Measurements from ENCODE around the gene CFLAR. TPM values are rescaled to one million over a fixed set of nuclear protein-coding genes. Genes with fewer than 3 reads are reported as not detected.

The CFLAR gene
- total RNA-seq, 1 experiment from 2014 or later, result 21.5 TPM

DNA sequence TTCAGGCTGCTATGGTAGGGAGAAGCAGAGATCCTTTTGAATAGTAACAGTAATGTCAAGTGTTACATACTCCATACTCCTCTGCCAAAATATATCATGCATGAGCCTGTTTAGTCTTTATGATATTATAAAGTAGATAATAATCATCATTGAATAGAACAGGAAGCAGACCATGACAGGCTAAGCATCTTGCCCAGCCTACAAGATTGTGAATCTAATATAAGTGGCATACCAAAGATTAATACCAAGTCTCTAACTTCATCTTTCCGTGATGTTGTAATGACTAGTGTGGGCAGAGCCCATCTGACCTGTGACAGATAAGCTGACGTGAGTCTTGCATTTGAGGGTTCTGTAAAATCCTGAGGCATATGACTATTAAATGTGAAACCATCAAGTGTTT is 31.1 kb upstream of the CFLAR start:
- H3K4me1 Mint-ChIP-seq, result no peaks in the 10 kb centered on the region
- no peak for DNase-seq (ENCODE audit: low spot score)
- no peaks in the 10 kb centered on the region for H3K27me3 Mint-ChIP-seq (ENCODE audit: low read depth)
- no peaks in the 10 kb centered on the region for H3K9me3 Mint-ChIP-seq
- TF ChIP-seq SMAD4 (CRISPR knock-in tag; IDR thresholded peaks at IDR 0.05) (no peak), ZNF423 (CRISPR knock-in tag; IDR thresholded peaks at IDR 0.05) (no peak), IRF2 (CRISPR knock-in tag; IDR thresholded peaks at IDR 0.05; ENCODE audit: borderline replicate concordance, low read depth) (no peak)
- TF ChIP-seq, protein P1, sequence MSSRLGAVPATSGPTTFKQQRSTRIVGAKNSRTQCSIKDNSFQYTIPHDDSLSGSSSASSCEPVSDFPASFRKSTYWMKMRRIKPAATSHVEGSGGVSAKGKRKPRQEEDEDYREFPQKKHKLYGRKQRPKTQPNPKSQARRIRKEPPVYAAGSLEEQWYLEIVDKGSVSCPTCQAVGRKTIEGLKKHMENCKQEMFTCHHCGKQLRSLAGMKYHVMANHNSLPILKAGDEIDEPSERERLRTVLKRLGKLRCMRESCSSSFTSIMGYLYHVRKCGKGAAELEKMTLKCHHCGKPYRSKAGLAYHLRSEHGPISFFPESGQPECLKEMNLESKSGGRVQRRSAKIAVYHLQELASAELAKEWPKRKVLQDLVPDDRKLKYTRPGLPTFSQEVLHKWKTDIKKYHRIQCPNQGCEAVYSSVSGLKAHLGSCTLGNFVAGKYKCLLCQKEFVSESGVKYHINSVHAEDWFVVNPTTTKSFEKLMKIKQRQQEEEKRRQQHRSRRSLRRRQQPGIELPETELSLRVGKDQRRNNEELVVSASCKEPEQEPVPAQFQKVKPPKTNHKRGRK (CRISPR knock-in tag; IDR thresholded peaks at IDR 0.05; ENCODE audit: borderline replicate concordance), result no peak
- TF ChIP-seq, protein P2, sequence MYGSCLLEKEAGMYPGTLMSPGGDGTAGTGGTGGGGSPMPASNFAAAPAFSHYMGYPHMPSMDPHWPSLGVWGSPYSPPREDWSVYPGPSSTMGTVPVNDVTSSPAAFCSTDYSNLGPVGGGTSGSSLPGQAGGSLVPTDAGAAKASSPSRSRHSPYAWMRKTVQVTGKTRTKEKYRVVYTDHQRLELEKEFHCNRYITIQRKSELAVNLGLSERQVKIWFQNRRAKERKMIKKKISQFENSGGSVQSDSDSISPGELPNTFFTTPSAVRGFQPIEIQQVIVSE (CRISPR knock-in tag; IDR thresholded peaks at IDR 0.05; ENCODE audit: borderline replicate concordance), result no peak
- TF ChIP-seq, protein P3, sequence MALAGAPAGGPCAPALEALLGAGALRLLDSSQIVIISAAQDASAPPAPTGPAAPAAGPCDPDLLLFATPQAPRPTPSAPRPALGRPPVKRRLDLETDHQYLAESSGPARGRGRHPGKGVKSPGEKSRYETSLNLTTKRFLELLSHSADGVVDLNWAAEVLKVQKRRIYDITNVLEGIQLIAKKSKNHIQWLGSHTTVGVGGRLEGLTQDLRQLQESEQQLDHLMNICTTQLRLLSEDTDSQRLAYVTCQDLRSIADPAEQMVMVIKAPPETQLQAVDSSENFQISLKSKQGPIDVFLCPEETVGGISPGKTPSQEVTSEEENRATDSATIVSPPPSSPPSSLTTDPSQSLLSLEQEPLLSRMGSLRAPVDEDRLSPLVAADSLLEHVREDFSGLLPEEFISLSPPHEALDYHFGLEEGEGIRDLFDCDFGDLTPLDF (CRISPR knock-in tag; IDR thresholded peaks at IDR 0.05), result no peak
- H3K4me3 Mint-ChIP-seq, result no peak overlapping the region
- H3K27ac Mint-ChIP-seq, result no peak overlapping the region
- ATAC-seq, result no peak
- ChIA-PET POLR2A (interaction anchor here (0.7 kb wide), 1 partner anchor 84 kb away, joined by 4 read pairs; no protein-coding TSS in a partner anchor), CTCF (interaction anchor here (1.7 kb wide), 1 partner anchor 73 kb away, joined by 5 read pairs; no protein-coding TSS in a partner anchor)
- H3K36me3 Mint-ChIP-seq, result peaks cover 19% of the 10 kb centered on the region; the same call in 1 of the 2 replicates

DNA sequence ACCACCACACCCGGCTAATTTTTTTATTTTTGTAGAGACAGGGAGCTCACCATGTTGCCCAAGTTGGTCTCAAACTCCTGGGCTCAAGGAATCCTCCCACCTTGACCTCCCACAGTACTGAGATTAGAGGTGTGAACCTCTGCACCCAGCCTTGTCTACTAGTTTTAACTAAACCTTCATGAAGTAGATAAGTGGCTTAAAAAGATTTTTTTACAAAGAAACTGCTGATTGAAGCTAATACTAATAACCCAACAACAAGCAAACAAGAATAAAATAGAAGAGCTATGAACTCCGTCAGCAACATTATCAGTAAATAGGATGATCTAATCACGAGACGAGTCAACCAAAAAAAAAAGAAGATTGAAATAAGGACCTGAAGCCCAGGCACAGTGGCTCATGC is 25.4 kb upstream of the CFLAR start:
- H3K4me3 Mint-ChIP-seq, result no peak overlapping the region
- H3K27ac Mint-ChIP-seq, result no peak overlapping the region
- POLR2A ChIA-PET, result no interaction called here

More for the DNA sequence above, 25.4 kb upstream of the CFLAR start:
- ATAC-seq, result no peak
- no peaks in the 10 kb centered on the region for H3K9me3 Mint-ChIP-seq
- DNase-seq (ENCODE audit: low spot score), result no peak
- CTCF ChIA-PET, result no interaction called here
- H3K4me1 Mint-ChIP-seq, result no peaks in the 10 kb centered on the region
- TF ChIP-seq MYBL2 (CRISPR knock-in tag; IDR thresholded peaks at IDR 0.05) (no peak), NFE2L1 (CRISPR knock-in tag; IDR thresholded peaks at IDR 0.05) (no peak), MXD4 (CRISPR knock-in tag; IDR thresholded peaks at IDR 0.05; ENCODE audit: borderline replicate concordance) (no peak), CBFB (CRISPR knock-in tag; IDR thresholded peaks at IDR 0.05; ENCODE audit: low read depth) (no peak), FOXJ3 (CRISPR knock-in tag; IDR thresholded peaks at IDR 0.05; ENCODE audit: borderline replicate concordance) (no peak), ZBTB21 (CRISPR knock-in tag; IDR thresholded peaks at IDR 0.05; ENCODE audit: borderline replicate concordance) (no peak)
- TF ChIP-seq, protein P4, sequence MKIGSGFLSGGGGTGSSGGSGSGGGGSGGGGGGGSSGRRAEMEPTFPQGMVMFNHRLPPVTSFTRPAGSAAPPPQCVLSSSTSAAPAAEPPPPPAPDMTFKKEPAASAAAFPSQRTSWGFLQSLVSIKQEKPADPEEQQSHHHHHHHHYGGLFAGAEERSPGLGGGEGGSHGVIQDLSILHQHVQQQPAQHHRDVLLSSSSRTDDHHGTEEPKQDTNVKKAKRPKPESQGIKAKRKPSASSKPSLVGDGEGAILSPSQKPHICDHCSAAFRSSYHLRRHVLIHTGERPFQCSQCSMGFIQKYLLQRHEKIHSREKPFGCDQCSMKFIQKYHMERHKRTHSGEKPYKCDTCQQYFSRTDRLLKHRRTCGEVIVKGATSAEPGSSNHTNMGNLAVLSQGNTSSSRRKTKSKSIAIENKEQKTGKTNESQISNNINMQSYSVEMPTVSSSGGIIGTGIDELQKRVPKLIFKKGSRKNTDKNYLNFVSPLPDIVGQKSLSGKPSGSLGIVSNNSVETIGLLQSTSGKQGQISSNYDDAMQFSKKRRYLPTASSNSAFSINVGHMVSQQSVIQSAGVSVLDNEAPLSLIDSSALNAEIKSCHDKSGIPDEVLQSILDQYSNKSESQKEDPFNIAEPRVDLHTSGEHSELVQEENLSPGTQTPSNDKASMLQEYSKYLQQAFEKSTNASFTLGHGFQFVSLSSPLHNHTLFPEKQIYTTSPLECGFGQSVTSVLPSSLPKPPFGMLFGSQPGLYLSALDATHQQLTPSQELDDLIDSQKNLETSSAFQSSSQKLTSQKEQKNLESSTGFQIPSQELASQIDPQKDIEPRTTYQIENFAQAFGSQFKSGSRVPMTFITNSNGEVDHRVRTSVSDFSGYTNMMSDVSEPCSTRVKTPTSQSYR (CRISPR knock-in tag; IDR thresholded peaks at IDR 0.05), result no peak
- TF ChIP-seq, protein P5, sequence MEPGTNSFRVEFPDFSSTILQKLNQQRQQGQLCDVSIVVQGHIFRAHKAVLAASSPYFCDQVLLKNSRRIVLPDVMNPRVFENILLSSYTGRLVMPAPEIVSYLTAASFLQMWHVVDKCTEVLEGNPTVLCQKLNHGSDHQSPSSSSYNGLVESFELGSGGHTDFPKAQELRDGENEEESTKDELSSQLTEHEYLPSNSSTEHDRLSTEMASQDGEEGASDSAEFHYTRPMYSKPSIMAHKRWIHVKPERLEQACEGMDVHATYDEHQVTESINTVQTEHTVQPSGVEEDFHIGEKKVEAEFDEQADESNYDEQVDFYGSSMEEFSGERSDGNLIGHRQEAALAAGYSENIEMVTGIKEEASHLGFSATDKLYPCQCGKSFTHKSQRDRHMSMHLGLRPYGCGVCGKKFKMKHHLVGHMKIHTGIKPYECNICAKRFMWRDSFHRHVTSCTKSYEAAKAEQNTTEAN (CRISPR knock-in tag; IDR thresholded peaks at IDR 0.05), result no peak
- TF ChIP-seq, protein P6, sequence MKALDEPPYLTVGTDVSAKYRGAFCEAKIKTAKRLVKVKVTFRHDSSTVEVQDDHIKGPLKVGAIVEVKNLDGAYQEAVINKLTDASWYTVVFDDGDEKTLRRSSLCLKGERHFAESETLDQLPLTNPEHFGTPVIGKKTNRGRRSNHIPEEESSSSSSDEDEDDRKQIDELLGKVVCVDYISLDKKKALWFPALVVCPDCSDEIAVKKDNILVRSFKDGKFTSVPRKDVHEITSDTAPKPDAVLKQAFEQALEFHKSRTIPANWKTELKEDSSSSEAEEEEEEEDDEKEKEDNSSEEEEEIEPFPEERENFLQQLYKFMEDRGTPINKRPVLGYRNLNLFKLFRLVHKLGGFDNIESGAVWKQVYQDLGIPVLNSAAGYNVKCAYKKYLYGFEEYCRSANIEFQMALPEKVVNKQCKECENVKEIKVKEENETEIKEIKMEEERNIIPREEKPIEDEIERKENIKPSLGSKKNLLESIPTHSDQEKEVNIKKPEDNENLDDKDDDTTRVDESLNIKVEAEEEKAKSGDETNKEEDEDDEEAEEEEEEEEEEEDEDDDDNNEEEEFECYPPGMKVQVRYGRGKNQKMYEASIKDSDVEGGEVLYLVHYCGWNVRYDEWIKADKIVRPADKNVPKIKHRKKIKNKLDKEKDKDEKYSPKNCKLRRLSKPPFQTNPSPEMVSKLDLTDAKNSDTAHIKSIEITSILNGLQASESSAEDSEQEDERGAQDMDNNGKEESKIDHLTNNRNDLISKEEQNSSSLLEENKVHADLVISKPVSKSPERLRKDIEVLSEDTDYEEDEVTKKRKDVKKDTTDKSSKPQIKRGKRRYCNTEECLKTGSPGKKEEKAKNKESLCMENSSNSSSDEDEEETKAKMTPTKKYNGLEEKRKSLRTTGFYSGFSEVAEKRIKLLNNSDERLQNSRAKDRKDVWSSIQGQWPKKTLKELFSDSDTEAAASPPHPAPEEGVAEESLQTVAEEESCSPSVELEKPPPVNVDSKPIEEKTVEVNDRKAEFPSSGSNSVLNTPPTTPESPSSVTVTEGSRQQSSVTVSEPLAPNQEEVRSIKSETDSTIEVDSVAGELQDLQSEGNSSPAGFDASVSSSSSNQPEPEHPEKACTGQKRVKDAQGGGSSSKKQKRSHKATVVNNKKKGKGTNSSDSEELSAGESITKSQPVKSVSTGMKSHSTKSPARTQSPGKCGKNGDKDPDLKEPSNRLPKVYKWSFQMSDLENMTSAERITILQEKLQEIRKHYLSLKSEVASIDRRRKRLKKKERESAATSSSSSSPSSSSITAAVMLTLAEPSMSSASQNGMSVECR (CRISPR knock-in tag; IDR thresholded peaks at IDR 0.05; ENCODE audit: borderline replicate concordance), result no peak
- TF ChIP-seq, protein P7, sequence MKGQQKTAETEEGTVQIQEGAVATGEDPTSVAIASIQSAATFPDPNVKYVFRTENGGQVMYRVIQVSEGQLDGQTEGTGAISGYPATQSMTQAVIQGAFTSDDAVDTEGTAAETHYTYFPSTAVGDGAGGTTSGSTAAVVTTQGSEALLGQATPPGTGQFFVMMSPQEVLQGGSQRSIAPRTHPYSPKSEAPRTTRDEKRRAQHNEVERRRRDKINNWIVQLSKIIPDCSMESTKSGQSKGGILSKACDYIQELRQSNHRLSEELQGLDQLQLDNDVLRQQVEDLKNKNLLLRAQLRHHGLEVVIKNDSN (CRISPR knock-in tag; IDR thresholded peaks at IDR 0.05), result no peak
- TF ChIP-seq, protein P8, sequence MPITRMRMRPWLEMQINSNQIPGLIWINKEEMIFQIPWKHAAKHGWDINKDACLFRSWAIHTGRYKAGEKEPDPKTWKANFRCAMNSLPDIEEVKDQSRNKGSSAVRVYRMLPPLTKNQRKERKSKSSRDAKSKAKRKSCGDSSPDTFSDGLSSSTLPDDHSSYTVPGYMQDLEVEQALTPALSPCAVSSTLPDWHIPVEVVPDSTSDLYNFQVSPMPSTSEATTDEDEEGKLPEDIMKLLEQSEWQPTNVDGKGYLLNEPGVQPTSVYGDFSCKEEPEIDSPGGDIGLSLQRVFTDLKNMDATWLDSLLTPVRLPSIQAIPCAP (CRISPR knock-in tag; IDR thresholded peaks at IDR 0.05), result no peak
- H3K27me3 Mint-ChIP-seq (ENCODE audit: low read depth), result no peaks in the 10 kb centered on the region; the same call in 1 of the 2 replicates
- H3K36me3 Mint-ChIP-seq, result peaks cover 11% of the 10 kb centered on the region; the same call in 1 of the 2 replicates

Measured in WTC11 (cell line).